Fibroblast of lung (primary cell): ENCODE data around the gene AHR.

Source experiments
- CTCF ChIP-seq, 2 donors: IDR thresholded peaks in 1 of 2; conservative IDR thresholded peaks in 1 of 2; 1 replicate in 1 of 2; 2 replicates in 1 of 2; pipeline ENCODE4 v1.5.1; 2011 to 2012; ENCODE audit warnings: low read length in 2 of 2, control low read depth in 1 of 2, inconsistent platforms in 1 of 2, low read depth in 1 of 2, mild to moderate bottlenecking in 1 of 2
- EZH2 ChIP-seq: IDR thresholded peaks from 2 replicates; pipeline ENCODE4 v1.5.1; 2012; ENCODE audit warnings: low read length, control low read depth, mild to moderate bottlenecking; ENCODE audit errors: missing control alignments

- no peak for TF ChIP-seq CTCF (conservative IDR thresholded peaks at IDR 0.05 in 1 of 2, IDR thresholded peaks at IDR 0.05 in 1 of 2; ENCODE audit: low read depth in 1 of 2, low read length in 2 of 2)
- TF ChIP-seq EZH2: no peak
Observed at GRCh38 chr7:17300437-17300836, 2.0 kb downstream of the AHR start.
